ENCODE data around the gene NOS1. TPM values are rescaled to one million over a fixed set of nuclear protein-coding genes. Genes with fewer than 3 reads are reported as not detected.
"Not testable (repeated sequence)": the region's sequence is repeated elsewhere in the genome, so short reads cannot be mapped to it uniquely, and the experiment has no call there.

The NOS1 gene
- polyA plus RNA-seq (ENCODE audit: insufficient read length in 12 of 12), result 1 to 10 TPM in 3 of 12 donors, under 1 TPM in 8, not detected in 1; 0.18 to 4.6 (median 0.93) TPM
- long read RNA-seq, donor 1, partial matches to known transcripts, result 5 of 5 reads
- long read RNA-seq, donor 1, other reads (novel, unspliced or antisense), result 0 of 5 reads
- long read RNA-seq, donor 2, result 0 reads
- long read RNA-seq, donor 3, result 0 reads
- long read RNA-seq, donor 4, result 0 reads
- long read RNA-seq, donor 5, result 0 reads
- long read RNA-seq, donor 6, result 0 reads
- long read RNA-seq, donor 7, result 0 reads
- long read RNA-seq, donor 8, result 0 reads
- long read RNA-seq, donor 9, result 0 reads
- long read RNA-seq, donor 10, full-length matches to known transcripts, result 1 of 1 reads
- long read RNA-seq, donor 10, partial matches to known transcripts, result 0 of 1 reads
- long read RNA-seq, donor 10, other reads (novel, unspliced or antisense), result 0 of 1 reads
- long read RNA-seq, donor 11, result 0 reads

- DNase-seq, result no peak
Observed at GRCh38 chr12:117361347-117361751, at the start of gene NOS1. Gene NOS1 (minus strand): TSS chr12:117361626. CDS start chr12:117331069, 30,557 bp downstream.

- DNase-seq, result no peak
Observed at GRCh38 chr12:117409286-117409685, 47.9 kb upstream of the NOS1 start.

DNA sequence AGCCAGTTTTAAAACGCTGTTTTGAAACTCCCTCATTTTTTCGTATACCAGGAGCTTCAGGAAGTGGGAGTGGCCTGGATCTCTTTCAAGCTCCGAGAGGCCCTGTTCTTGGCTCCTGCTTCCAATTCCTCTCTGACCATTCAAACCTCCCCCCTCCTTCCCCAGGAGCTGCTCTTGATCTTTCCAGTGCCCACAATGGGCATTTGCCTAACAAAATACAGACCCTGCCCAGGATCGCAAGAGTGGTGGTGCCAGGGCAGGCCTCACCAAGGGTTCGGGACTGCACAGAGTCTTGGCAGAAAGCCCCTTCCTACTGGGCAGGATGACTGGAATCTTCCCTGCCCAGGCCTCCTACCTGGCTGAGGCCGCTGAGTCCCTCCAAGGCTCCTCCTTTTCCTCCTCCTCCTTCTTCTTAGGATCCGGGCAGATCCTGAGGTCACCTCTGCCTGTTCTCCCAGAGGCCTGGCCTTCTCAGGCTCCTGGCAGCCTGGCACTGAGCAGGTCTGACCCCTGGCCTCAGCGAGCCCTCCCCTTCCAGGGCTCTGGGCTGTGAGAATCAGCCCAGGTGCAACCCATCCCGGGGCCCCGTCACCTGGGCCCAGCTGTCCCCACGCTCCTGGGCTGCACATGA is 46.9 kb upstream of the NOS1 start:
- DNase-seq, result peak; percentile 75

- DNase-seq, result no peak
Observed at GRCh38 chr12:117404940-117405339, 43.5 kb upstream of the NOS1 start.

GRCh38 chr12:117404203-117404853 is 42.9 kb upstream of the NOS1 start:
- no peak for DNase-seq

- DNase-seq, result no peak
Observed at GRCh38 chr12:117403586-117404139, 42.2 kb upstream of the NOS1 start.

GRCh38 chr12:117402363-117402762 is 40.9 kb upstream of the NOS1 start:
- DNase-seq, result no peak

GRCh38 chr12:117400912-117401311 is 39.5 kb upstream of the NOS1 start:
- no peak for DNase-seq

GRCh38 chr12:117398482-117398881 is 37.1 kb upstream of the NOS1 start:
- not testable (repeated sequence) for DNase-seq

- DNase-seq, result no peak
Observed at GRCh38 chr12:117395766-117396165, 34.3 kb upstream of the NOS1 start.

- no peak for DNase-seq
Observed at GRCh38 chr12:117394491-117394890, 33.1 kb upstream of the NOS1 start.

DNA sequence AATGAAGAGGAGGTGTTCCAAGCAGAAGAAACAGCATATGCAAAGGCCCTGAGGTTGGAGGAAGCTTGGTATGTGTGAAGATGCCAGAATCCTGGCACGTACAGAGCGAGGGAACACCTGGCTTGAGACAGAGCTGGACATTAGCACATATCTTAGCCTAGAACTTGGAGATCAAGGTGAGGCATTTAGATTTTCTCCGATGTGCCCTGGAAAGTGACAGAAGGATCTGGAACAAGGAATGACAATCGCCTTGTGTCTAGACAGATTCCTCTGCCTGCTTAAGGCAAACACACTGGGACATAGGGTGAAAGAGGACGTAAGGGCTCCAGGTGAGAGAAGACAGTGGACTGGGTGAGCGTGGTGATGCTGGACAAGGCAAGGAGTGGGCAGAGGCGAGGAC is 32.2 kb upstream of the NOS1 start:
- no peak for DNase-seq

GRCh38 chr12:117390866-117391265 is 29.4 kb upstream of the NOS1 start:
- no peak for DNase-seq

DNA sequence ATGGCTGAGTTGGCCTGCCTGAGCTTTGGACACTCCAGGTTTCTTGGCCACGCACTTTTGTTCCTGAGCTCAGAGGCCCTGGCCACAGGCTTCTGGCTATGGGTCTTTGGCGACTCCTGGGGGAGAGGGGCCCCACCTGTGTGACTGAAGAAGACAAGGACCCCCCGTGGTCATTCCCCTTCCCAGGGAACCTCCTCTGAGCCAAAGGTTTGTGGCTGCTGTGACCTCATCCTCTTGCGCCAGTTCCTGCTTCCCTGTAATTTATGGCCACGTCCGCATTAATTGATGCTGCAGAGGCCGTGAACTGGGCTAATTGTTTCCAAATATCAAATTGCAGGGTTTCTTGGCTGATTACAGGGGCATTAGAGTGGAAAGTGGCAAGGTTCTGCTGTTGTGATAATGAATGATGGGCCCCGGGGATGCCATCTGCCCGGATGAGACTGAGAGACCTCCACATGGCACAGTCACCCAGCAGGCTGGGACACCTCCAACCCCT is 27.6 kb upstream of the NOS1 start:
- no peak for DNase-seq

GRCh38 chr12:117387832-117388231 is 26.4 kb upstream of the NOS1 start:
- DNase-seq, result no peak

GRCh38 chr12:117384735-117385134 is 23.3 kb upstream of the NOS1 start:
- DNase-seq, result no peak

- no peak for DNase-seq
Observed at GRCh38 chr12:117380083-117380482, 18.7 kb upstream of the NOS1 start.

- no peak for DNase-seq
Observed at GRCh38 chr12:117377758-117378157, 16.3 kb upstream of the NOS1 start.

DNA sequence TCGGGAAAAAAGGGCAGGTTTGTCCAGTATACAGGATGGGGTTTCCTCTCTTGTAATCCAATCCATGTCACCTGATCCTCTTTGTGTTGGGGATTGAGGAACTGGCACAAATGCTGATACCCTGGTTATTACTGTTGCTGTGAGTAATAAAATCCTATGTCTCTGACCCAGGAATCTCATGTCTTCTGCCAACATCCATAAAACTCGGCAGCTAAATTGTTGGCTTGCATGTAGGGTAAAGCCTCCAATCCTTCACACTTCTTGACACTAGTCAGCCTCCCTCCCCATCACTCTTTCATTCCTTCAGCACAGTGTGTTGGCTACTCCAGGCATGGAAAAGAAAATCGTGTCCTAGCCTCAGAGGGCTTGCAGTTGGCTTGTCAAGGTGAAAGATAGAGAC is 9.2 kb upstream of the NOS1 start:
- DNase-seq, result no peak

- not testable (repeated sequence) for DNase-seq
Observed at GRCh38 chr12:117370000-117370399, 8.6 kb upstream of the NOS1 start.

DNA sequence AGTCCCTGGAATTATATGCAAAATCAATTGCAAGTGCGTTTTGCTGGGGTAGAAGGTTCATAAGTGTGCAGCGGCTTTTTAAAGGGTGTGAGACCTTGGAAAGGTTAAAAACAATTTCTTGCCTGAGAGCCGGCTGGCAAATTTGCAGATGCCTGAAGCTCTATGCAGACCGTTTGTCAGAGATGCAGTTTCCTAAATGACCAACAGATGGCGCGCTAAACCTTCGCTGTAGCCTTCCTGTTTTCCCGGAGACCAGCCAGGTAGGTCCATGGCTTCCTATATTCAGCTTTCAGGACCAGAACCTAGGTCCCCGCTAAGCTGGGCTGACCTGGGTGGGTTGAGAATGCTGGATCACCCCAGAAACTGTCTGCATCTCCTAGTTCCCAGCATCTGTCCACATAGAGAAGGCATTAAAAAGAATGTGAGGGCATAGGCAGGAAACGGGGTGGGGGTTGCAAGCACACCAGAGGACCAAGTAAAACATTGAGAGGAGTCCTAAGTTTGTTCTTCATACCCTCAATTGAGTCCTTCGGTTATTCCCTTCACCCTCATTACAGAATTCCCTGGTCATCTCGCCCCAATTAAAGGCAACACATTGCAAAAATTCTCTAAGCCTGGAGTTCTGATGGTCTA is 5.7 kb upstream of the NOS1 start:
- DNase-seq, result peak; percentile 84
